H9 (cell line): Measurements from ENCODE around the gene VCAN. TPM values are rescaled to one million over a fixed set of nuclear protein-coding genes. Genes with fewer than 3 reads are reported as not detected.

Experiments
- DNase-seq: peaks from one replicate; pipeline ENCODE4 v3.0.0-alpha.2; 2017
- H2AFZ ChIP-seq: one replicate; pipeline ENCODE4 v1.6.1; 2013; ENCODE audit warnings: mild to moderate bottlenecking, low read length, control low read depth, moderate library complexity
- H2AK5ac ChIP-seq: 2 replicates; pipeline ENCODE4 v1.6.1; 2013; ENCODE audit warnings: low read length, control low read depth, mixed read lengths; ENCODE audit not compliant: insufficient read length
- H2BK120ac ChIP-seq: one replicate; pipeline ENCODE4 v1.6.1; 2013; ENCODE audit warnings: low read depth, mild to moderate bottlenecking, low read length, control low read depth, inconsistent platforms; ENCODE audit not compliant: poor library complexity, severe bottlenecking
- H2BK12ac ChIP-seq: 2 replicates; pipeline ENCODE4 v1.6.1; 2013; ENCODE audit warnings: low read length, control low read depth, mixed read lengths, low read depth; ENCODE audit not compliant: insufficient read length
- H2BK15ac ChIP-seq: 2 replicates; pipeline ENCODE4 v1.6.1; 2013; ENCODE audit warnings: low read depth, low read length, control low read depth
- H2BK20ac ChIP-seq: one replicate; pipeline ENCODE4 v1.6.1; 2013; ENCODE audit warnings: low read depth, mild to moderate bottlenecking, low read length, control low read depth, inconsistent platforms; ENCODE audit not compliant: poor library complexity, severe bottlenecking
- H2BK5ac ChIP-seq: 2 replicates; pipeline ENCODE4 v1.6.1; 2013; ENCODE audit warnings: low read length, control low read depth, mixed read lengths; ENCODE audit not compliant: insufficient read length
- H3K14ac ChIP-seq: 2 replicates; pipeline ENCODE4 v1.6.1; 2013; ENCODE audit warnings: low read length, control low read depth; ENCODE audit not compliant: insufficient read depth
- H3K18ac ChIP-seq: 2 replicates; pipeline ENCODE4 v1.6.1; 2013; ENCODE audit warnings: low read depth, mild to moderate bottlenecking, mixed read lengths, low read length, control low read depth; ENCODE audit not compliant: insufficient read length
- H3K23ac ChIP-seq: 2 replicates; pipeline ENCODE4 v1.6.1; 2013; ENCODE audit warnings: low read length, control low read depth, mixed read lengths, low read depth; ENCODE audit not compliant: insufficient read length
- H3K23me2 ChIP-seq: 2 replicates; pipeline ENCODE4 v1.6.1; 2013; ENCODE audit warnings: low read depth, mild to moderate bottlenecking, mixed read lengths, low read length, control low read depth; ENCODE audit not compliant: insufficient read length, poor library complexity, severe bottlenecking
- H3K27ac ChIP-seq: 2 replicates; pipeline ENCODE4 v1.5.1; 2013; ENCODE audit warnings: low read length, control low read depth, mixed read lengths, low read depth; ENCODE audit not compliant: insufficient read length
- H3K27me3 ChIP-seq: 2 replicates; pipeline ENCODE4 v1.6.1; 2013; ENCODE audit warnings: low read length, control low read depth, inconsistent platforms; ENCODE audit not compliant: insufficient read depth
- H3K4ac ChIP-seq: 2 replicates; pipeline ENCODE4 v1.6.1; 2013; ENCODE audit warnings: low read depth, mild to moderate bottlenecking, control low read depth, inconsistent platforms, low read length, moderate library complexity
- H3K4me1 ChIP-seq: 2 replicates; pipeline ENCODE4 v1.6.1; 2013; ENCODE audit warnings: low read length, control low read depth, inconsistent platforms; ENCODE audit not compliant: insufficient read depth
- H3K4me2 ChIP-seq: 2 replicates; pipeline ENCODE4 v1.6.1; 2013; ENCODE audit warnings: low read length, control low read depth, mixed read lengths; ENCODE audit not compliant: insufficient read length, insufficient read depth
- H3K56ac ChIP-seq: 2 replicates; pipeline ENCODE4 v1.6.1; 2013; ENCODE audit warnings: low read depth, mild to moderate bottlenecking, mixed read lengths, low read length, control low read depth; ENCODE audit not compliant: insufficient read length
- H3K79me1 ChIP-seq: 2 replicates; pipeline ENCODE4 v1.6.1; 2013; ENCODE audit warnings: low read depth, mild to moderate bottlenecking, moderate library complexity, low read length, control low read depth, inconsistent platforms; ENCODE audit not compliant: insufficient read depth, poor library complexity, severe bottlenecking
- H3K79me2 ChIP-seq: 2 replicates; pipeline ENCODE4 v1.6.1; 2013; ENCODE audit warnings: low read length, control low read depth, inconsistent platforms; ENCODE audit not compliant: insufficient read depth
- H3K9ac ChIP-seq: 2 replicates; pipeline ENCODE4 v1.6.1; 2013; ENCODE audit warnings: low read length, control low read depth, mixed read lengths; ENCODE audit not compliant: insufficient read length; ENCODE audit errors: extremely low read depth
- H3K9me3 ChIP-seq: one replicate; pipeline ENCODE4 v1.6.1; 2013; ENCODE audit warnings: low read depth, low read length, inconsistent platforms; ENCODE audit not compliant: control insufficient read depth
- H3T11ph ChIP-seq: one replicate; pipeline ENCODE4 v1.6.1; 2013; ENCODE audit warnings: mild to moderate bottlenecking, low read length, control low read depth, inconsistent platforms
- H4K20me1 ChIP-seq: one replicate; pipeline ENCODE4 v1.6.1; 2013; ENCODE audit not compliant: control insufficient read depth, insufficient read length, insufficient read depth
- H4K5ac ChIP-seq: 2 replicates; pipeline ENCODE4 v1.6.1; 2013; ENCODE audit warnings: low read depth, mild to moderate bottlenecking, mixed read lengths, low read length, control low read depth; ENCODE audit not compliant: insufficient read length
- H4K8ac ChIP-seq: replicated peaks from 2 replicates; pipeline ENCODE4 v1.6.1; 2013; ENCODE audit warnings: low read length, control low read depth, mixed read lengths, low read depth; ENCODE audit not compliant: insufficient read length
- H4K91ac ChIP-seq: 2 replicates; pipeline ENCODE4 v1.6.1; 2013; ENCODE audit warnings: low read depth, mild to moderate bottlenecking, moderate library complexity, mixed read lengths, low read length, control low read depth; ENCODE audit not compliant: insufficient read length
- H3K27ac Mint-ChIP-seq, 3 experiments: 2 replicates in 2 of 3; 3 replicates in 1 of 3; pipeline ENCODE4 v1.8.0; 2020 to 2021; ENCODE audit warnings: mixed read lengths in 3 of 3, mild to moderate bottlenecking in 1 of 3, moderate library complexity in 1 of 3
- H3K27me3 Mint-ChIP-seq: 2 replicates; pipeline ENCODE4 v1.8.0; 2021; ENCODE audit warnings: low read depth, mild to moderate bottlenecking, moderate library complexity, mixed read lengths
- H3K36me3 Mint-ChIP-seq, 3 experiments: 2 replicates in 2 of 3; 3 replicates in 1 of 3; pipeline ENCODE4 v1.8.0; 2020 to 2021; ENCODE audit warnings: low read depth in 3 of 3, mixed read lengths in 3 of 3; ENCODE audit not compliant: insufficient read depth in 1 of 3
- H3K4me1 Mint-ChIP-seq, 2 experiments: 2 replicates each; pipeline ENCODE4 v1.8.0; 2020; ENCODE audit warnings: mixed read lengths in 2 of 2
- H3K4me3 Mint-ChIP-seq, 2 experiments: 2 replicates in 1 of 2; 3 replicates in 1 of 2; pipeline ENCODE4 v1.8.0; 2020 to 2021; ENCODE audit warnings: mild to moderate bottlenecking in 2 of 2, mixed read lengths in 2 of 2, moderate library complexity in 1 of 2
- H3K9me3 Mint-ChIP-seq, 2 experiments: 2 replicates in 1 of 2; 3 replicates in 1 of 2; pipeline ENCODE4 v1.8.0; 2020; ENCODE audit warnings: mild to moderate bottlenecking in 2 of 2, mixed read lengths in 2 of 2, moderate library complexity in 1 of 2
- CTCF ChIP-seq: fragments of 200-600 bp; sonication (generic); conservative IDR thresholded peaks from 3 replicates; pipeline ENCODE4 v1.8.0; 2021; ENCODE audit warnings: antibody characterized with exemption, mild to moderate bottlenecking
- WGBS: extraction: QIAGEN DNeasy Blood & Tissue Kit; methylation state at CpG from one replicate; pipeline ENCODE4 v1.1.7; 2013; ENCODE audit warnings: missing lambda C conversion rate, low lambda C conversion rate, mixed read lengths; ENCODE audit not compliant: insufficient read length; ENCODE audit errors: extremely low coverage; 5-methylcytosine and 5-hydroxymethylcytosine counted together
- total RNA-seq: library from RNA; stranded (reverse); gene quantifications from 2 replicates; pipeline ENCODE4 v1.2.1, GENCODE V29; 2021

The VCAN gene
- total RNA-seq, 1 experiment from 2014 or later: 278 TPM

GRCh38 chr5:83595217-83595616, 123.7 kb downstream of the VCAN start:
- no peak overlapping the region for H2AK5ac ChIP-seq
- H3K23ac ChIP-seq: no peak overlapping the region
- H3K56ac ChIP-seq: no peak overlapping the region
- H3K36me3 Mint-ChIP-seq: no peaks in the 10 kb centered on the region
- no peak overlapping the region for H4K5ac ChIP-seq
- no peak overlapping the region for H2AFZ ChIP-seq
- H4K8ac ChIP-seq: no peak overlapping the region
- no peak overlapping the region for H3K9ac ChIP-seq
- WGBS: 100% methylated on average over 1 of the region's 3 CpGs
- H3K4ac ChIP-seq: no peak overlapping the region
- H2BK12ac ChIP-seq: no peak overlapping the region
- H2BK120ac ChIP-seq: no peak overlapping the region
- H3K18ac ChIP-seq: no peak overlapping the region
- TF ChIP-seq CTCF: peak; percentile 47
- no peaks in the 10 kb centered on the region for H3K4me1 Mint-ChIP-seq
- DNase-seq: no peak
- H3K79me1 ChIP-seq: no peaks in the 10 kb centered on the region
- no peaks in the 10 kb centered on the region for H3K27me3 Mint-ChIP-seq
- H3K27me3 ChIP-seq: no peaks in the 10 kb centered on the region
- no peak overlapping the region for H3K27ac ChIP-seq
- H2BK15ac ChIP-seq: no peak overlapping the region
- H3K23me2 ChIP-seq: no peaks in the 10 kb centered on the region
- no peak overlapping the region for H3T11ph ChIP-seq
- no peak overlapping the region for H3K4me3 Mint-ChIP-seq
- H2BK5ac ChIP-seq: no peak overlapping the region
- no peaks in the 10 kb centered on the region for H4K20me1 ChIP-seq
- no peaks in the 10 kb centered on the region for H3K4me1 ChIP-seq
- no peak overlapping the region for H3K14ac ChIP-seq
- H2BK20ac ChIP-seq: no peak overlapping the region
- H3K9me3 ChIP-seq: no peaks in the 10 kb centered on the region
- no peaks in the 10 kb centered on the region for H3K79me2 ChIP-seq
- H3K9me3 Mint-ChIP-seq: no peaks in the 10 kb centered on the region
- H3K27ac Mint-ChIP-seq: no peak overlapping the region
- H4K91ac ChIP-seq: no peak overlapping the region
- H3K4me2 ChIP-seq: no peak overlapping the region
